ENCODE results near the gene TNFRSF13B.
"Not testable (repeated sequence)": the region's sequence is repeated elsewhere in the genome, so short reads cannot be mapped to it uniquely, and the experiment has no call there.

The TNFRSF13B gene

GRCh38 chr17:17004251-17004996, 32.5 kb upstream of the TNFRSF13B start:
- DNase-seq = no peak
- Histone ChIP-seq H3K9me3 (ENCODE audit: insufficient read depth, low read length, severe bottlenecking) (no peaks in the 10 kb centered on the region), H3K27ac (ENCODE audit: low read length) (no peak overlapping the region), H3K4me2 (ENCODE audit: insufficient read depth, low read length) (no peak overlapping the region), H3K9ac (ENCODE audit: low read depth, low read length) (no peak overlapping the region), H3K36me3 (ENCODE audit: insufficient read depth, low read length) (no peaks in the 10 kb centered on the region), H3K4me3 (ENCODE audit: low read depth in 1 of 2, low read length in 2 of 2) (no peak overlapping the region), H4K20me1 (ENCODE audit: insufficient read depth, low read length) (no peaks in the 10 kb centered on the region), H3K27me3 (ENCODE audit: insufficient read depth, low read length, poor library complexity) (no peaks in the 10 kb centered on the region), H2AFZ (ENCODE audit: low read depth, low read length) (no peak overlapping the region), H3K4me1 (ENCODE audit: insufficient read depth, low read length) (peaks cover 10% of the 10 kb centered on the region), H3K79me2 (ENCODE audit: insufficient read depth, low read length) (no peaks in the 10 kb centered on the region)
- ATAC-seq (ENCODE audit: insufficient read depth, low read depth) = no peak
- TF ChIP-seq, protein P1, sequence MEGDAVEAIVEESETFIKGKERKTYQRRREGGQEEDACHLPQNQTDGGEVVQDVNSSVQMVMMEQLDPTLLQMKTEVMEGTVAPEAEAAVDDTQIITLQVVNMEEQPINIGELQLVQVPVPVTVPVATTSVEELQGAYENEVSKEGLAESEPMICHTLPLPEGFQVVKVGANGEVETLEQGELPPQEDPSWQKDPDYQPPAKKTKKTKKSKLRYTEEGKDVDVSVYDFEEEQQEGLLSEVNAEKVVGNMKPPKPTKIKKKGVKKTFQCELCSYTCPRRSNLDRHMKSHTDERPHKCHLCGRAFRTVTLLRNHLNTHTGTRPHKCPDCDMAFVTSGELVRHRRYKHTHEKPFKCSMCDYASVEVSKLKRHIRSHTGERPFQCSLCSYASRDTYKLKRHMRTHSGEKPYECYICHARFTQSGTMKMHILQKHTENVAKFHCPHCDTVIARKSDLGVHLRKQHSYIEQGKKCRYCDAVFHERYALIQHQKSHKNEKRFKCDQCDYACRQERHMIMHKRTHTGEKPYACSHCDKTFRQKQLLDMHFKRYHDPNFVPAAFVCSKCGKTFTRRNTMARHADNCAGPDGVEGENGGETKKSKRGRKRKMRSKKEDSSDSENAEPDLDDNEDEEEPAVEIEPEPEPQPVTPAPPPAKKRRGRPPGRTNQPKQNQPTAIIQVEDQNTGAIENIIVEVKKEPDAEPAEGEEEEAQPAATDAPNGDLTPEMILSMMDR (IDR thresholded peaks at IDR 0.05; ENCODE audit: borderline replicate concordance, extremely low read depth, low read length, poor library complexity, severe bottlenecking) = no peak

- not testable (repeated sequence) for ATAC-seq (ENCODE audit: insufficient read depth, low read depth); H3K36me3 ChIP-seq (ENCODE audit: insufficient read depth, low read length); H2AFZ ChIP-seq (ENCODE audit: low read depth, low read length); H3K4me2 ChIP-seq (ENCODE audit: insufficient read depth, low read length); H3K27me3 ChIP-seq (ENCODE audit: insufficient read depth, low read length, poor library complexity); H3K4me1 ChIP-seq (ENCODE audit: insufficient read depth, low read length); H3K4me3 ChIP-seq (ENCODE audit: low read depth in 1 of 2, low read length in 2 of 2); H3K9me3 ChIP-seq (ENCODE audit: insufficient read depth, low read length, severe bottlenecking); H3K27ac ChIP-seq (ENCODE audit: low read length); H3K9ac ChIP-seq (ENCODE audit: low read depth, low read length); H3K79me2 ChIP-seq (ENCODE audit: insufficient read depth, low read length); H4K20me1 ChIP-seq (ENCODE audit: insufficient read depth, low read length); DNase-seq
These were observed 31.1 kb upstream of the TNFRSF13B start for GRCh38 chr17:17002731-17003715.

DNA sequence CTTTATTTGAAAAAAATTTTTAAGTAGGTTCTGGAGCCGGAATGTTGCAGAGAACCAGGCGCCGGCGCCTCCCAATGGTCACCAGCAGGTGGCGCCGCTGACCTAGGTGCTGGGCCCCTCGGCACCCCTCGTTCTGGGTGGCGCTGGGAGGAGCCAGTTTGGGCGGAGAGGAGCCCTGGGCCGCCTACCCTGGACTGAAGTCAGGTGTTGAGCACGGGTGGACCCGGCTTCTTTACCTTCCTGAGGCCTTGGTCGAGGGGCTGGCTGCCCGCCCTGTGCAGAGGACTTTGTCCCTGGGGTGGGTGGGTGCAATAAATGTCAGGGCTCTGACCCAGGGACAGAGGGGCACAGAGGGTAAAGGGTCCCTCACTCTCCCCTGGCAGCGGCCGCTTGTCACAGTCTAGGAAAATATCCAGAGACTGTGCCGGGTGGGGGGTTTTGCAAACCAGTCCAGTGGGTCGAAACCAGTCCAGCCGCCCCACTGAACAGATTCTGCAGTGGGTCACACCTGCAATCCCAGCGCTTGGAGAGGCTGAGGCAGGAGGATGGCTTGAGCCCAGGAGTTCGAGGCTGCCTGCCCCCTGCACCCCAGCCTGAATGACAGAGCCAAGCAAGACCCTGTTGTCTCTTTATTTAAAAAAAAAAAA, 30.1 kb upstream of the TNFRSF13B start:
- H2AFZ ChIP-seq (ENCODE audit: low read depth, low read length) = peak overlapping the region; percentile 60
- no peaks in the 10 kb centered on the region for H3K27me3 ChIP-seq (ENCODE audit: insufficient read depth, low read length, poor library complexity)
- H3K27ac ChIP-seq (ENCODE audit: low read length) = no peak overlapping the region
- ATAC-seq (ENCODE audit: insufficient read depth, low read depth) (peak; percentile 96), DNase-seq (peak; percentile 80)
- TF ChIP-seq EZH2 (IDR thresholded peaks at IDR 0.05; ENCODE audit: borderline replicate concordance, low read depth, low read length, severe bottlenecking) = no peak
- TF ChIP-seq, protein P1 (IDR thresholded peaks at IDR 0.05; ENCODE audit: borderline replicate concordance, extremely low read depth, low read length, poor library complexity, severe bottlenecking) = peak; percentile 92
- H4K20me1 ChIP-seq (ENCODE audit: insufficient read depth, low read length) = no peaks in the 10 kb centered on the region
- H3K4me1 ChIP-seq (ENCODE audit: insufficient read depth, low read length) = peaks cover 10% of the 10 kb centered on the region
- H3K79me2 ChIP-seq (ENCODE audit: insufficient read depth, low read length) = no peaks in the 10 kb centered on the region
- peak overlapping the region; percentile 52 for H3K4me2 ChIP-seq (ENCODE audit: insufficient read depth, low read length)
- no peak overlapping the region; a peak in 1 of 4 replicates for H3K4me3 ChIP-seq (ENCODE audit: low read depth in 1 of 2, low read length in 2 of 2)
- H3K36me3 ChIP-seq (ENCODE audit: insufficient read depth, low read length) = no peaks in the 10 kb centered on the region
- H3K9ac ChIP-seq (ENCODE audit: low read depth, low read length) = 0 out of 2 replicates have a peak overlapping the region, but pooled peaks have one; percentile 0
- H3K9me3 ChIP-seq (ENCODE audit: insufficient read depth, low read length, severe bottlenecking) = no peaks in the 10 kb centered on the region

All from DND-41 (cell line).